Parathyroid adenoma (tissue), 2 donors: ENCODE results near the gene CEP44.

Experiments used
- H2AFZ ChIP-seq: fragments of 300-600 bp; sonication (generic); one replicate; pipeline ENCODE4 v1.7.0; 2017; ENCODE audit warnings: antibody characterized with exemption, mild to moderate bottlenecking
- H3K27ac ChIP-seq: fragments of 300-600 bp; sonication (generic); one replicate; pipeline ENCODE4 v1.7.0; 2017
- H3K27me3 ChIP-seq: fragments of 300-600 bp; sonication (generic); one replicate; pipeline ENCODE4 v1.7.0; 2017; ENCODE audit warnings: low read length; ENCODE audit not compliant: control insufficient read depth, insufficient read depth
- H3K36me3 ChIP-seq: fragments of 300-600 bp; sonication (generic); one replicate; pipeline ENCODE4 v1.7.0; 2017; ENCODE audit warnings: low read length; ENCODE audit not compliant: control insufficient read depth, insufficient read depth
- H3K4me1 ChIP-seq: fragments of 300-600 bp; sonication (generic); one replicate; pipeline ENCODE4 v1.7.0; 2017; ENCODE audit warnings: control low read depth
- H3K4me2 ChIP-seq: fragments of 300-600 bp; sonication (generic); one replicate; pipeline ENCODE4 v1.7.0; 2017; ENCODE audit warnings: low read length
- H3K4me3 ChIP-seq: fragments of 300-600 bp; sonication (generic); one replicate; pipeline ENCODE4 v1.7.0; 2017; ENCODE audit warnings: low read depth, low read length
- H3K79me2 ChIP-seq: fragments of 300-600 bp; sonication (generic); one replicate; pipeline ENCODE4 v1.7.0; 2017; ENCODE audit warnings: control low read depth
- H3K9ac ChIP-seq: fragments of 300-600 bp; sonication (generic); one replicate; pipeline ENCODE4 v1.7.0; 2017; ENCODE audit warnings: mild to moderate bottlenecking
- H3K9me3 ChIP-seq: fragments of 300-600 bp; sonication (generic); one replicate; pipeline ENCODE4 v1.7.0; 2017; ENCODE audit warnings: low read length; ENCODE audit not compliant: control insufficient read depth
- CTCF ChIP-seq: fragments of 300-600 bp; sonication (generic); IDR thresholded peaks from one replicate; pipeline ENCODE4 v1.7.0; 2017; ENCODE audit warnings: antibody characterized with exemption, mild to moderate bottlenecking
- donor health status: primary hyperparathyroidism.

CEP44 gene

GRCh38 chr4:174262624-174263444 lies 20.9 kb upstream of the CEP44 start:
- H3K4me1 ChIP-seq, result no peaks in the 10 kb centered on the region
- H3K4me3 ChIP-seq, result no peak overlapping the region
- no peak overlapping the region for H3K4me2 ChIP-seq
- no peaks in the 10 kb centered on the region for H3K9me3 ChIP-seq
- H3K27ac ChIP-seq, result no peak overlapping the region
- peaks cover 2% of the 10 kb centered on the region for H3K79me2 ChIP-seq
- no peak overlapping the region for H3K9ac ChIP-seq
- no peaks in the 10 kb centered on the region for H3K27me3 ChIP-seq
- H2AFZ ChIP-seq, result no peak overlapping the region
- no peak for TF ChIP-seq CTCF
- no peaks in the 10 kb centered on the region for H3K36me3 ChIP-seq

GRCh38 chr4:174263445-174263736 lies 20.3 kb upstream of the CEP44 start:
- no peak overlapping the region for H2AFZ ChIP-seq
- H3K4me2 ChIP-seq, result no peak overlapping the region
- H3K4me3 ChIP-seq, result no peak overlapping the region
- H3K79me2 ChIP-seq, result peaks cover 2% of the 10 kb centered on the region
- no peak overlapping the region for H3K9ac ChIP-seq
- H3K36me3 ChIP-seq, result no peaks in the 10 kb centered on the region
- TF ChIP-seq CTCF, result no peak
- H3K27ac ChIP-seq, result no peak overlapping the region
- H3K4me1 ChIP-seq, result no peaks in the 10 kb centered on the region
- no peaks in the 10 kb centered on the region for H3K9me3 ChIP-seq
- H3K27me3 ChIP-seq, result no peaks in the 10 kb centered on the region

- H3K27ac ChIP-seq, result no peak overlapping the region
Measured at GRCh38 chr4:174265916-174266315, 17.8 kb upstream of the CEP44 start.

GRCh38 chr4:174266416-174266815 lies 17.3 kb upstream of the CEP44 start:
- no peaks in the 10 kb centered on the region for H3K27me3 ChIP-seq
- H3K27ac ChIP-seq, result no peak overlapping the region
- no peak overlapping the region for H2AFZ ChIP-seq
- H3K4me1 ChIP-seq, result no peaks in the 10 kb centered on the region
- no peaks in the 10 kb centered on the region for H3K9me3 ChIP-seq
- no peak overlapping the region for H3K4me3 ChIP-seq
- no peaks in the 10 kb centered on the region for H3K36me3 ChIP-seq
- no peak overlapping the region for H3K4me2 ChIP-seq
- TF ChIP-seq CTCF, result no peak
- peaks cover 5% of the 10 kb centered on the region for H3K79me2 ChIP-seq
- no peak overlapping the region for H3K9ac ChIP-seq

More at GRCh38 chr4:174265916-174266315, 17.8 kb upstream of the CEP44 start:
- TF ChIP-seq CTCF, result no peak
- Histone ChIP-seq H3K9me3 (no peaks in the 10 kb centered on the region), H3K36me3 (no peaks in the 10 kb centered on the region), H3K79me2 (peaks cover 5% of the 10 kb centered on the region), H3K27me3 (no peaks in the 10 kb centered on the region), H2AFZ (no peak overlapping the region), H3K4me3 (no peak overlapping the region), H3K4me2 (no peak overlapping the region), H3K4me1 (no peaks in the 10 kb centered on the region), H3K9ac (no peak overlapping the region)

- Histone ChIP-seq H3K27me3 (no peaks in the 10 kb centered on the region), H3K79me2 (peaks cover 5% of the 10 kb centered on the region), H3K9me3 (no peaks in the 10 kb centered on the region), H3K4me1 (no peaks in the 10 kb centered on the region), H3K9ac (no peak overlapping the region), H3K27ac (no peak overlapping the region), H3K36me3 (no peaks in the 10 kb centered on the region), H3K4me2 (no peak overlapping the region), H3K4me3 (no peak overlapping the region), H2AFZ (no peak overlapping the region)
- TF ChIP-seq CTCF, result no peak
Measured at GRCh38 chr4:174273930-174274329, 9.8 kb upstream of the CEP44 start.
